Neuronal stem cell (in vitro differentiated cells): Measurements from ENCODE around the gene TRPM7.
"Not testable (repeated sequence)": the region's sequence is repeated elsewhere in the genome, so short reads cannot be mapped to it uniquely, and the experiment has no call there.

Source experiments
- DNase-seq: peaks from one replicate; pipeline ENCODE4 v3.0.0-alpha.2; 2013; ENCODE audit warnings: low spot score
- H2AFZ ChIP-seq: one replicate; pipeline ENCODE4 v1.6.1; 2013; ENCODE audit warnings: mild to moderate bottlenecking, low read length, inconsistent platforms
- H2AK5ac ChIP-seq: 2 replicates; pipeline ENCODE4 v1.6.1; 2013; ENCODE audit warnings: low read depth, mild to moderate bottlenecking, inconsistent platforms, low read length, moderate library complexity, mixed read lengths
- H2BK120ac ChIP-seq: 2 replicates; pipeline ENCODE4 v1.6.1; 2013; ENCODE audit warnings: low read depth, mild to moderate bottlenecking, inconsistent platforms, low read length, moderate library complexity, mixed read lengths
- H2BK12ac ChIP-seq: one replicate; pipeline ENCODE4 v1.6.1; 2013; ENCODE audit warnings: low read length, inconsistent platforms
- H2BK15ac ChIP-seq: 2 replicates; pipeline ENCODE4 v1.6.1; 2013; ENCODE audit warnings: mild to moderate bottlenecking, low read length, inconsistent platforms, mixed read lengths
- H2BK5ac ChIP-seq: one replicate; pipeline ENCODE4 v1.6.1; 2013; ENCODE audit warnings: inconsistent platforms, mild to moderate bottlenecking, low read length, moderate library complexity
- H3K14ac ChIP-seq: one replicate; pipeline ENCODE4 v1.6.1; 2013; ENCODE audit warnings: low read length, inconsistent platforms
- H3K18ac ChIP-seq: 2 replicates; pipeline ENCODE4 v1.6.1; 2013; ENCODE audit warnings: low read length, inconsistent platforms
- H3K23ac ChIP-seq: 2 replicates; pipeline ENCODE4 v1.6.1; 2013; ENCODE audit warnings: low read depth, mild to moderate bottlenecking, mixed read lengths, low read length, inconsistent platforms; ENCODE audit not compliant: poor library complexity
- H3K27ac ChIP-seq: replicated peaks from 3 replicates; pipeline ENCODE4 v1.5.1; 2013; ENCODE audit warnings: low read length, inconsistent platforms
- H3K27me3 ChIP-seq, 3 experiments: 2 replicates each; pipeline ENCODE4 v1.6.1; 2013; ENCODE audit warnings: low read length in 3 of 3, mild to moderate bottlenecking in 2 of 3, inconsistent platforms in 1 of 3, low read depth in 1 of 3, mixed read lengths in 1 of 3, moderate library complexity in 1 of 3; ENCODE audit not compliant: control insufficient read depth in 3 of 3, insufficient read depth in 3 of 3
- H3K36me3 ChIP-seq, 2 donors: replicated peaks in 1 of 2; 2 replicates each; pipeline ENCODE4 v1.6.1; 2013; ENCODE audit warnings: low read length in 2 of 2; ENCODE audit not compliant: control insufficient read depth in 2 of 2, insufficient read depth in 2 of 2
- H3K4ac ChIP-seq: 2 replicates; pipeline ENCODE4 v1.6.1; 2013; ENCODE audit warnings: inconsistent platforms, mild to moderate bottlenecking, low read length, moderate library complexity
- H3K4me1 ChIP-seq, 2 donors: 1 replicate in 1 of 2; 2 replicates in 1 of 2; pipeline ENCODE4 v1.6.1; 2013; ENCODE audit warnings: low read length in 2 of 2, low read depth in 1 of 2; ENCODE audit not compliant: control insufficient read depth in 2 of 2, insufficient read depth in 1 of 2
- H3K4me2 ChIP-seq: one replicate; pipeline ENCODE4 v1.6.1; 2013; ENCODE audit warnings: mild to moderate bottlenecking, low read length, inconsistent platforms; ENCODE audit not compliant: insufficient read depth, poor library complexity, severe bottlenecking
- H3K4me3 ChIP-seq, 2 donors: 2 replicates each; pipeline ENCODE4 v1.5.1; 2013; ENCODE audit warnings: low read length in 2 of 2, mild to moderate bottlenecking in 2 of 2, inconsistent platforms in 1 of 2, moderate library complexity in 1 of 2
- H3K79me1 ChIP-seq: one replicate; pipeline ENCODE4 v1.6.1; 2013; ENCODE audit warnings: low read depth, mild to moderate bottlenecking, inconsistent platforms, low read length, moderate library complexity
- H3K9ac ChIP-seq: one replicate; pipeline ENCODE4 v1.6.1; 2013; ENCODE audit warnings: mild to moderate bottlenecking, low read depth, low read length, inconsistent platforms; ENCODE audit not compliant: poor library complexity
- H3K9me3 ChIP-seq, 2 donors: replicated peaks in 1 of 2; 2 replicates each; pipeline versions ENCODE3 to v1.6.1; 2013; ENCODE audit warnings: low read length in 2 of 2, mild to moderate bottlenecking in 2 of 2, inconsistent platforms in 1 of 2, low read depth in 1 of 2, mixed read lengths in 1 of 2, moderate library complexity in 1 of 2; ENCODE audit not compliant: control insufficient read depth in 2 of 2, insufficient read depth in 1 of 2
- H4K8ac ChIP-seq: one replicate; pipeline ENCODE4 v1.6.1; 2013; ENCODE audit warnings: low read depth, mild to moderate bottlenecking, inconsistent platforms, low read length, moderate library complexity
- H4K91ac ChIP-seq: one replicate; pipeline ENCODE4 v1.6.1; 2013; ENCODE audit warnings: low read length, low read depth, mild to moderate bottlenecking, inconsistent platforms; ENCODE audit not compliant: poor library complexity
- WGBS, 2 donors: extraction: QIAGEN DNeasy Blood & Tissue Kit; methylation state at CpG; one replicate each; pipeline ENCODE4 v1.1.7; 2013; ENCODE audit warnings: missing lambda C conversion rate in 2 of 2, mixed read lengths in 1 of 2; ENCODE audit not compliant: insufficient read length in 2 of 2, insufficient replicate concordance in 1 of 2; ENCODE audit errors: extremely low coverage in 2 of 2; 5-methylcytosine and 5-hydroxymethylcytosine counted together

The TRPM7 gene

DNA sequence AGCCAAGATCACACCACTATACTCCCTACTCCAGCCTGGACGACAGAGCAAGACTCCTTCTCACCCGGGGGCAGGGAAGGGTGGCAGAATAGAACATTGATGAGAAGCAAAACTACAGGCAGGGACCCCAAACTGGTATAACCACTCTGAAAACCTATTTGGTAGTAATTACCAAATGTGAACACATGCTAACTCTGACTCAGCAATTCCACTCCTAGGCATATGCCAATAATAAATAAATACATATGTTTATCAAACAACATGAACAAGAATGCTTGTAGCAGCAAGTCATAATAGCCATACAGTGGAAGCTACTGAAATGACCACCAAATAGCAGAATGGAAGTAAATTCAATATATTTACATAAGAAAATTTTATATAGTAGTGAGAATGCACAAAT lies 109.1 kb downstream of the TRPM7 start:
- Histone ChIP-seq H3K36me3 (peaks cover 6 to 95% of the 10 kb centered on the region in 2 donors), H3K27ac (no peak overlapping the region), H3K9me3 (no peaks in the 10 kb centered on the region), H3K14ac (no peak overlapping the region), H2BK12ac (no peak overlapping the region), H2BK5ac (no peak overlapping the region), H2AFZ (no peak overlapping the region), H3K4me3 (no peak overlapping the region), H4K91ac (no peak overlapping the region), H3K79me1 (peaks cover 1% of the 10 kb centered on the region), H4K8ac (no peak overlapping the region), H2BK120ac (no peak overlapping the region), H2BK15ac (no peak overlapping the region), H3K18ac (no peak overlapping the region), H3K4me1 (peaks cover 0 to 2% of the 10 kb centered on the region in 2 donors), H3K23ac (no peak overlapping the region), H3K27me3 (no peaks in the 10 kb centered on the region), H3K4me2 (no peak overlapping the region), H2AK5ac (no peak overlapping the region), H3K9ac (no peak overlapping the region), H3K4ac (no peak overlapping the region)
- DNase-seq = no peak
- WGBS, 2 donors = no CpG with 5 or more reads among the region's 2 CpGs

GRCh38 chr15:50576166-50576565 lies 110.4 kb downstream of the TRPM7 start:
- H3K27me3 ChIP-seq = no peaks in the 10 kb centered on the region
- no CpG with 5 or more reads among the region's 1 CpG for WGBS, 2 donors
- H3K4ac ChIP-seq = no peak overlapping the region
- no peak overlapping the region for H3K27ac ChIP-seq
- H3K9ac ChIP-seq = no peak overlapping the region
- no peak overlapping the region for H3K14ac ChIP-seq
- H3K18ac ChIP-seq = no peak overlapping the region
- no peak overlapping the region for H2BK12ac ChIP-seq
- no peak overlapping the region for H2BK5ac ChIP-seq
- peaks cover 0 to 2% of the 10 kb centered on the region in 2 donors for H3K4me1 ChIP-seq
- H3K36me3 ChIP-seq = peaks cover 6 to 96% of the 10 kb centered on the region in 2 donors
- no peak overlapping the region for H4K91ac ChIP-seq
- DNase-seq = no peak
- no peak overlapping the region for H2BK15ac ChIP-seq
- H2AFZ ChIP-seq = no peak overlapping the region
- H2AK5ac ChIP-seq = no peak overlapping the region
- no peak overlapping the region for H2BK120ac ChIP-seq
- H3K4me2 ChIP-seq = no peak overlapping the region
- H3K4me3 ChIP-seq = no peak overlapping the region
- H3K9me3 ChIP-seq = no peaks in the 10 kb centered on the region
- H3K23ac ChIP-seq = no peak overlapping the region
- H3K79me1 ChIP-seq = peaks cover 1% of the 10 kb centered on the region
- H4K8ac ChIP-seq = no peak overlapping the region

DNA sequence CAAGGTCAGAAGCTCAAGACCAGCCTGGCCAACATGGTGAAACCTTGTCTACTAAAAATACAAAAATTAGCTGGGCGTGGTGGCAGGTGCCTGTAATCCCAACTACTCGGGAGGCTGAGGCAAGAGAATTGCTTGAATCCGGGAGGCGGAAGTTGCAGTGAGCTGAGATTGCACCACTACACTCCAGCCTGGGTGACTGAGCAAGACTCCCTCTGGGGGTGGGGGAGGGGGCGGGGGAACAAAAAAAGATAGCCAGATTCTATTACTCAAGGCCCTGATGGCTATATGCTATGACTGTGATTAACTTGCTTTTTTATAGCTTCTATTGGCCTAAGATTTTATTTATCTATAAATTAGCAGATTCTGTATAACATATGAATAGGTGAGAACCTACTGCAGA lies 112.8 kb downstream of the TRPM7 start:
- not testable (repeated sequence) for H3K18ac ChIP-seq, H3K9ac ChIP-seq, H3K27me3 ChIP-seq, H3K9me3 ChIP-seq, H2BK5ac ChIP-seq, H2BK120ac ChIP-seq, H2AK5ac ChIP-seq, H3K4ac ChIP-seq, H4K91ac ChIP-seq, H3K27ac ChIP-seq, H3K14ac ChIP-seq, H3K79me1 ChIP-seq, H4K8ac ChIP-seq, DNase-seq, H3K4me2 ChIP-seq, H3K4me3 ChIP-seq, H2BK15ac ChIP-seq, H3K4me1 ChIP-seq, H2BK12ac ChIP-seq, H3K23ac ChIP-seq, H2AFZ ChIP-seq
- peaks cover 11 to 98% of the 10 kb centered on the region in 2 donors for H3K36me3 ChIP-seq
- WGBS, 2 donors = no CpG with 5 or more reads among the region's 5 CpGs

- no peak overlapping the region for H2BK12ac ChIP-seq
- no peak overlapping the region for H4K8ac ChIP-seq
- H3K18ac ChIP-seq = no peak overlapping the region
- H2BK15ac ChIP-seq = no peak overlapping the region
- no peak overlapping the region for H2BK120ac ChIP-seq
- no peak overlapping the region for H3K27ac ChIP-seq
- no peak overlapping the region for H2BK5ac ChIP-seq
- H3K36me3 ChIP-seq = peaks cover 0 to 81% of the 10 kb centered on the region in 2 donors
- H3K9me3 ChIP-seq = no peaks in the 10 kb centered on the region
- H3K14ac ChIP-seq = no peak overlapping the region
- no peak overlapping the region for H3K9ac ChIP-seq
- no peaks in the 10 kb centered on the region for H3K79me1 ChIP-seq
- no peaks in the 10 kb centered on the region for H3K27me3 ChIP-seq
- no peak overlapping the region for H2AFZ ChIP-seq
- H3K4me2 ChIP-seq = no peak overlapping the region
- no peak overlapping the region for H3K4ac ChIP-seq
- H3K23ac ChIP-seq = no peak overlapping the region
- no peaks in the 10 kb centered on the region for H3K4me1 ChIP-seq
- no peak overlapping the region for H3K4me3 ChIP-seq
- no peak overlapping the region for H2AK5ac ChIP-seq
- no peak overlapping the region for H4K91ac ChIP-seq
- WGBS, 2 donors = no CpG with 5 or more reads among the region's 4 CpGs
- DNase-seq = no peak
These were observed 122.8 kb downstream of the TRPM7 start for GRCh38 chr15:50563756-50564155.
